Spleen (tissue), 7 donors: ENCODE measurements around the gene TGM4.

ENCODE experiments used
- POLR2A ChIP-seq, 3 donors: fragments of 450-650 bp; IDR thresholded peaks; one replicate each; pipeline ENCODE4 v1.5.1; 2017; ENCODE audit warnings: antibody characterized with exemption in 3 of 3, mild to moderate bottlenecking in 1 of 3
- TF ChIP-seq, protein P1 (sequence below), 11 experiments: fragments of 200-600 bp in 7 of 11; fragments of 450-650 bp in 4 of 11; sonication (generic) in 4 of 11; IDR thresholded peaks in 8 of 11; conservative IDR thresholded peaks in 3 of 11; 1 replicate in 7 of 11; 2 replicates in 4 of 11; pipeline versions ENCODE4 v1.4.0 to v1.8.0; 2016 to 2021; ENCODE audit warnings: antibody characterized with exemption in 11 of 11, inconsistent platforms in 4 of 11, mild to moderate bottlenecking in 1 of 11
- donor health status: DM: no; HTN: no; CAD: no; lungs with moderate emphysema.
- donor health status: DM: no; HTN: no; CAD: no.
- donor health status: DM: no; HTN: no; CAD: no.

GRCh38 chr3:44833394-44833793, 41.0 kb upstream of the TGM4 start:
- TF ChIP-seq, protein P1, sequence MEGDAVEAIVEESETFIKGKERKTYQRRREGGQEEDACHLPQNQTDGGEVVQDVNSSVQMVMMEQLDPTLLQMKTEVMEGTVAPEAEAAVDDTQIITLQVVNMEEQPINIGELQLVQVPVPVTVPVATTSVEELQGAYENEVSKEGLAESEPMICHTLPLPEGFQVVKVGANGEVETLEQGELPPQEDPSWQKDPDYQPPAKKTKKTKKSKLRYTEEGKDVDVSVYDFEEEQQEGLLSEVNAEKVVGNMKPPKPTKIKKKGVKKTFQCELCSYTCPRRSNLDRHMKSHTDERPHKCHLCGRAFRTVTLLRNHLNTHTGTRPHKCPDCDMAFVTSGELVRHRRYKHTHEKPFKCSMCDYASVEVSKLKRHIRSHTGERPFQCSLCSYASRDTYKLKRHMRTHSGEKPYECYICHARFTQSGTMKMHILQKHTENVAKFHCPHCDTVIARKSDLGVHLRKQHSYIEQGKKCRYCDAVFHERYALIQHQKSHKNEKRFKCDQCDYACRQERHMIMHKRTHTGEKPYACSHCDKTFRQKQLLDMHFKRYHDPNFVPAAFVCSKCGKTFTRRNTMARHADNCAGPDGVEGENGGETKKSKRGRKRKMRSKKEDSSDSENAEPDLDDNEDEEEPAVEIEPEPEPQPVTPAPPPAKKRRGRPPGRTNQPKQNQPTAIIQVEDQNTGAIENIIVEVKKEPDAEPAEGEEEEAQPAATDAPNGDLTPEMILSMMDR (IDR thresholded peaks at IDR 0.05 in 8 of 11, conservative IDR thresholded peaks at IDR 0.05 in 3 of 11): no peak
- no peak for TF ChIP-seq POLR2A (IDR thresholded peaks at IDR 0.05)
